Stomach (tissue), 9 donors: Measurements from ENCODE around the gene DIAPH3. TPM values are rescaled to one million over a fixed set of nuclear protein-coding genes. Genes with fewer than 3 reads are reported as not detected.

Experiments used
- DNase-seq, 2 donors: peaks; one replicate each; pipeline versions ENCODE4 v3.0.0 to v3.0.0-alpha.2; 2013 to 2019
- H3K27ac ChIP-seq, 5 donors: fragments of 200-600 bp in 4 of 5; sonication (generic) in 4 of 5; one replicate each; pipeline ENCODE4 v1.5.1; 2013 to 2019; ENCODE audit warnings: mild to moderate bottlenecking in 1 of 5, moderate library complexity in 1 of 5
- H3K27me3 ChIP-seq, 3 donors: fragments of 200-600 bp; sonication (generic); one replicate each; pipeline ENCODE4 v1.5.1; 2017 to 2019; ENCODE audit warnings: mixed run types in 1 of 3
- H3K36me3 ChIP-seq, 4 donors: fragments of 200-600 bp; sonication (generic); 1 replicate in 3 of 4; 2 replicates in 1 of 4; pipeline ENCODE4 v1.5.1; 2016 to 2019
- H3K4me1 ChIP-seq, 4 donors: fragments of 200-600 bp; sonication (generic); one replicate each; pipeline ENCODE4 v1.5.1; 2016 to 2019
- H3K4me3 ChIP-seq, 4 donors: fragments of 200-600 bp; sonication (generic) in 3 of 4; one replicate each; pipeline ENCODE4 v1.5.1; 2016 to 2019; ENCODE audit warnings: mild to moderate bottlenecking in 1 of 4
- H3K9me3 ChIP-seq, 4 donors: fragments of 200-600 bp; sonication (generic); one replicate each; pipeline ENCODE4 v1.5.1; 2016 to 2019
- CTCF ChIP-seq, 7 experiments: fragments of 450-650 bp in 4 of 7; fragments of 200-600 bp in 3 of 7; sonication (generic) in 3 of 7; IDR thresholded peaks; one replicate each; pipeline ENCODE4 v1.5.1; 2016 to 2019; ENCODE audit warnings: antibody characterized with exemption in 7 of 7, control low read depth in 2 of 7, mild to moderate bottlenecking in 1 of 7
- EP300 ChIP-seq: sonication (generic); formaldehyde crosslinking; IDR thresholded peaks from one replicate; pipeline ENCODE4 v1.6.1; 2017; ENCODE audit warnings: antibody characterized with exemption
- POLR2A ChIP-seq, 4 donors: fragments of 450-650 bp; IDR thresholded peaks; one replicate each; pipeline ENCODE4 v1.6.1; 2016; ENCODE audit warnings: antibody characterized with exemption in 4 of 4, control low read depth in 2 of 4, mild to moderate bottlenecking in 1 of 4, moderate library complexity in 1 of 4
- POLR2AphosphoS5 ChIP-seq, 3 donors: sonication (generic); formaldehyde crosslinking; IDR thresholded peaks; one replicate each; pipeline ENCODE4 v1.6.1; 2016; ENCODE audit warnings: antibody characterized with exemption in 3 of 3
- whole genome bisulfite sequencing, 5 donors: extraction: QIAGEN DNeasy Blood & Tissue Kit in 3 of 5; methylation state at CpG; one replicate each; pipeline versions ENCODE4 v1.1.5 to v1.1.7; 2013 to 2018; 5-methylcytosine and 5-hydroxymethylcytosine counted together
- intact Hi-C: fragments of 100-400 bp; cut with DNase I; formaldehyde crosslinking; loops from one replicate; pipeline ENCODE4 v1.15.1; 2023; ENCODE audit warnings: low total_unique reads
- polyA plus RNA-seq, 3 donors: library from polyadenylated mRNA; stranded (reverse); fragments of 200-250 nt; gene quantifications; one replicate each; pipeline ENCODE4 v1.2.3, GENCODE V29; 2013
- total RNA-seq, 5 donors: library from RNA; depleted of rRNA; stranded (reverse); fragments of >200 nt; gene quantifications; one replicate each; pipeline versions ENCODE4 v1.1.0 to v1.2.3, GENCODE V29; 2014 to 2016
- donor health status: healthy with polysubstance abuse.
- donor health status: Bipolar disorder and iron deficiency.
- donor health status: healthy.

Gene DIAPH3
- total and polyA plus RNA-seq, 8 donors = 2.5 to 12.1 (median 4.6) TPM

- Histone ChIP-seq H3K9me3 (no peaks in the 10 kb centered on the region), H3K27ac (no peak overlapping the region), H3K4me3 (no peak overlapping the region), H3K4me1 (peaks cover 0 to 21% (median 6%) of the 10 kb centered on the region in 4 donors), H3K27me3 (no peaks in the 10 kb centered on the region), H3K36me3 (no peaks in the 10 kb centered on the region)
- DNase-seq = no peak
- TF ChIP-seq POLR2AphosphoS5 (IDR thresholded peaks at IDR 0.05) (no peak), EP300 (no peak), CTCF (IDR thresholded peaks at IDR 0.05) (no peak), POLR2A (IDR thresholded peaks at IDR 0.05) (no peak)
- intact Hi-C loops = no loop called here
- 35 to 76% (median 58%) methylated on average over 1 of the region's 1 CpG for WGBS, 5 donors
Measured at GRCh38 chr13:59715611-59716010, 448.1 kb downstream of the DIAPH3 start.

DNA sequence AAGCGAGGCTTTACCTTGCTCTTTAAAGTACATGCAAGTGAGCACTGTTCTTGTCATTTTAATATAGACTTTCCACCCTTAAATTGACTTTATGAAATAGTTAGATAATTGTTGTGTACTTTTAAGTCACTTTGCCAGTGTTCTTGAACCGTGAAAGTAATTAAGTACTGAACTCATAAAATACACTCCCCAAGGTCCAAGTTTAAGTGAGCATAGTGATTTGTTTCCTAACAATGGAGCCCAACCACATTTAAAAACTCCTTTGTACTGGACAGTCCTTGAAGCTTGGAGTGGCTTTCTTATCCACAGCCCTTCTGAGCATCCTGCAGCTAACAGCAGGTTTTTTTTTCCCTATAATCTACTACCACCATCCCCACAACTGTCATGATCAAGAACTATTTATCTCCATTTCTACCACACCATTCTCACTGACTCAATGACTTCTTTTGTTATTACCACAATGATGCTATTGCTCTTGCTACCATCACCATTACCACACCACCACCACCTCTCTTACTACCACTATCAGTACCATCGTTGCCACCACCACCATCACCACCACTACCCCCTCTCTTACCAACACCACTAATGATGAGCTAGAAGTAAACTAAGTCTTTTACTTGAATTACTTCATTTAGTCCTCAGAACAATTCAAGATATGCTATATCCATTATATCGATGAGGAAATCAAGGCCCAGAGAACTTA is 452.6 kb downstream of the DIAPH3 start:
- Histone ChIP-seq H3K36me3 (no peaks in the 10 kb centered on the region), H3K27ac (no peak overlapping the region), H3K4me3 (no peak overlapping the region), H3K4me1 (peaks cover 0 to 24% (median 9%) of the 10 kb centered on the region in 4 donors), H3K27me3 (no peaks in the 10 kb centered on the region), H3K9me3 (no peaks in the 10 kb centered on the region)
- DNase-seq = peak in 1 of 2 donors; percentile 42
- WGBS, 5 donors = 56 to 71% (median 60%) methylated on average over 4 of the region's 4 CpGs
- intact Hi-C loops = no loop called here
- TF ChIP-seq CTCF (IDR thresholded peaks at IDR 0.05) = no peak
- TF ChIP-seq POLR2AphosphoS5 (IDR thresholded peaks at IDR 0.05) = no peak
- TF ChIP-seq POLR2A (IDR thresholded peaks at IDR 0.05) = no peak
- no peak for TF ChIP-seq EP300

GRCh38 chr13:59710416-59710815 is 453.3 kb downstream of the DIAPH3 start:
- intact Hi-C loops = no loop called here
- no peak overlapping the region for H3K4me3 ChIP-seq
- no peaks in the 10 kb centered on the region for H3K27me3 ChIP-seq
- H3K27ac ChIP-seq = no peak overlapping the region
- 25 to 54% (median 37%) methylated on average over 1 of the region's 1 CpG for WGBS, 5 donors
- TF ChIP-seq POLR2AphosphoS5 (IDR thresholded peaks at IDR 0.05) = no peak
- no peak for TF ChIP-seq CTCF (IDR thresholded peaks at IDR 0.05)
- no peak for TF ChIP-seq EP300
- no peak for TF ChIP-seq POLR2A (IDR thresholded peaks at IDR 0.05)
- H3K4me1 ChIP-seq = peaks cover 0 to 24% (median 9%) of the 10 kb centered on the region in 4 donors
- H3K36me3 ChIP-seq = no peaks in the 10 kb centered on the region
- DNase-seq = no peak
- H3K9me3 ChIP-seq = no peaks in the 10 kb centered on the region

DNA sequence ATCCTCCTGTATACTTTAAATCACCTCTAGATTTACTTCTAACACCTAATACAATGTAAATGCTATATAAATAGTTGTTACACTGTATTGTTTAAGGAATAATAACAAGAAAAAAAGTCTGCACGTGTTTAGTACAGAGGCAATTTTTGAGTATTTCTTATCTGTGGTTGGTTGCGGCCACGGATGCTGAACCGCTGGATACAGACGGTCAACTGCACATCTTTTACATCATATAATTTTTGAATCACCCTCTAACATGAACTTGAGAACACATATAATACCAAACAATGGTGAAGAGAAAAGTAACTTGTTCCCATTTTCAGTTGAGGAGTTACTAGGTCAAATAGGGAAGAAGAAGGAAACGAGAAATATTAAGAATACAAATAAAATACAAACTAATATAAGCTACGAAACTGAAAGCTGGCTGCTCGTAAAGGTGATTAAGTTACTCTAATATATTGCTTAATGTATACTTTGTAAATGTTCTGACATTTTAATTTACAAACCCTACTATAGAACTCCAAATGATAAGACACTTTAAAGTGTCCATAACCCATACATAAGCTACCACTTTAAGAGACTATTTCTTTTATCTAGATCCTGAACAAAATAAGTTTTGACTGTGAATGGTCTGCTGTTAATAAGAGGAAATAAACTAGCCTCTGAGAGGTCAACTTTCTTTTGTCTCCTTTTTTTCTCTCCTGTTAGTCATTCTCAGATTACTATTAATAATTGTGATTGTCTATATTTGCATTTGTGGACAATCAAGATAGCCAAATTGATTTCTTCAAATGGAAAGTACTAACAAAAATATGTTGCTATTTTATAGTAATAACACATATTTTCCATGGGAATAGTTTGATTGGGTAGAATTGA is 457.4 kb downstream of the DIAPH3 start:
- H3K4me3 ChIP-seq = peak overlapping the region in 2 of 4 donors; percentile 11 to 13
- intact Hi-C loops = no loop called here
- 43 to 65% (median 51%) methylated on average over 8 of the region's 8 CpGs for WGBS, 5 donors
- H3K27ac ChIP-seq = peak overlapping the region in 1 of 5 donors; percentile 7
- DNase-seq = no peak
- TF ChIP-seq POLR2AphosphoS5 (IDR thresholded peaks at IDR 0.05) (no peak), POLR2A (IDR thresholded peaks at IDR 0.05) (no peak), EP300 (no peak), CTCF (IDR thresholded peaks at IDR 0.05) (no peak)
- peaks cover 0 to 19% (median 9%) of the 10 kb centered on the region in 4 donors for H3K4me1 ChIP-seq
- H3K27me3 ChIP-seq = no peaks in the 10 kb centered on the region
- H3K9me3 ChIP-seq = no peaks in the 10 kb centered on the region
- H3K36me3 ChIP-seq = no peaks in the 10 kb centered on the region
